ENCODE measurements around the gene BRPF1.

BRPF1 gene

GRCh38 chr3:9778143-9779074, 46.9 kb downstream of the BRPF1 start:
- POLR2A ChIA-PET = interaction anchor here (0.8 to 1.7 kb wide), 2 partner anchors 8 to 14 kb away, joined by 3 to 9 read pairs; partner anchors contain the start of genes ARPC4 and TADA3
- CTCF ChIA-PET = no interaction called here
- no peak overlapping the region for H3K4me3 ChIP-seq (ENCODE audit: low read depth, low read length)
- DNase-seq (ENCODE audit: low read depth, low spot score) = peak; percentile 16
- TF ChIP-seq CTCF (IDR thresholded peaks at IDR 0.05; ENCODE audit: insufficient read depth, low read length, missing control alignments) = no peak

- TF ChIP-seq CTCF (IDR thresholded peaks at IDR 0.05; ENCODE audit: insufficient read depth, low read length, missing control alignments) = no peak
- ChIA-PET POLR2A (interaction anchor here (1.7 kb wide), 1 partner anchor 14 kb away, joined by 9 read pairs; the partner anchor contains the start of genes ARPC4 and TADA3), CTCF (no interaction called here)
- no peak overlapping the region for H3K4me3 ChIP-seq (ENCODE audit: low read depth, low read length)
- DNase-seq (ENCODE audit: low read depth, low spot score) = no peak
Observed at GRCh38 chr3:9779075-9779593, 47.6 kb downstream of the BRPF1 start.

GRCh38 chr3:9779721-9780457, 48.4 kb downstream of the BRPF1 start:
- no peak for TF ChIP-seq CTCF (IDR thresholded peaks at IDR 0.05; ENCODE audit: insufficient read depth, low read length, missing control alignments)
- ChIA-PET POLR2A (no interaction called here), CTCF (interaction anchor here (1.5 to 2.0 kb wide), 2 partner anchors 8 to 11 kb away, joined by 3 to 7 read pairs; no protein-coding TSS in a partner anchor)
- no peak overlapping the region for H3K4me3 ChIP-seq (ENCODE audit: low read depth, low read length)
- DNase-seq (ENCODE audit: low read depth, low spot score) = no peak

GRCh38 chr3:9780458-9780812, 48.9 kb downstream of the BRPF1 start:
- no peak for TF ChIP-seq CTCF (IDR thresholded peaks at IDR 0.05; ENCODE audit: insufficient read depth, low read length, missing control alignments)
- ChIA-PET POLR2A (interaction anchor here (0.8 kb wide), 1 partner anchor 12 kb away, joined by 3 read pairs; the partner anchor contains the start of genes ARPC4 and TADA3), CTCF (interaction anchor here (0.7 to 2.0 kb wide), 3 partner anchors 8 to 24 kb away, joined by 3 to 7 read pairs (median 3); no protein-coding TSS in a partner anchor)
- no peak for DNase-seq (ENCODE audit: low read depth, low spot score)
- H3K4me3 ChIP-seq (ENCODE audit: low read depth, low read length) = no peak overlapping the region

- no peak for DNase-seq (ENCODE audit: low read depth, low spot score)
- TF ChIP-seq CTCF (IDR thresholded peaks at IDR 0.05; ENCODE audit: insufficient read depth, low read length, missing control alignments) = no peak
- H3K4me3 ChIP-seq (ENCODE audit: low read depth, low read length) = no peak overlapping the region
- CTCF ChIA-PET = interaction anchor here (0.7 to 2.0 kb wide), 3 partner anchors 7 to 23 kb away, joined by 3 to 7 read pairs (median 3); no protein-coding TSS in a partner anchor
- POLR2A ChIA-PET = interaction anchor here (0.8 to 1.1 kb wide), 2 partner anchors 9 to 12 kb away, joined by 3 read pairs; partner anchors contain the start of genes ARPC4 and TADA3
Observed at GRCh38 chr3:9780910-9781309, 49.4 kb downstream of the BRPF1 start.

Measured in AG04449 (cell line).